Muscle of leg (tissue), 11 donors: ENCODE measurements around the gene ABLIM2. TPM values are rescaled to one million over a fixed set of nuclear protein-coding genes. Genes with fewer than 3 reads are reported as not detected.
A peak's percentile ranks its signal among the peaks of the same experiment; 100 is the strongest.

Experiments
- DNase-seq: peaks from one replicate; pipeline ENCODE4 v3.0.0; 2013
- H3K27ac ChIP-seq: one replicate; pipeline ENCODE4 v1.5.1; 2013; ENCODE audit warnings: mild to moderate bottlenecking, low read length, control low read depth
- H3K27me3 ChIP-seq: one replicate; pipeline ENCODE4 v1.6.1; 2013; ENCODE audit warnings: low read length; ENCODE audit not compliant: control insufficient read depth, insufficient read depth
- H3K36me3 ChIP-seq: one replicate; pipeline ENCODE4 v1.6.1; 2013; ENCODE audit warnings: low read length; ENCODE audit not compliant: control insufficient read depth, insufficient read depth
- H3K4me1 ChIP-seq: one replicate; pipeline ENCODE4 v1.6.1; 2013; ENCODE audit warnings: low read length; ENCODE audit not compliant: control insufficient read depth, insufficient read depth
- H3K4me3 ChIP-seq: one replicate; pipeline ENCODE4 v1.5.1; 2013; ENCODE audit warnings: low read length, control low read depth
- H3K9me3 ChIP-seq: replicated peaks from 2 replicates; pipeline ENCODE4 v1.6.1; 2013; ENCODE audit warnings: low read depth, low read length; ENCODE audit not compliant: control insufficient read depth
- WGBS: methylation state at CpG from one replicate; pipeline ENCODE4 v1.1.5; 2013; ENCODE audit warnings: missing lambda C conversion rate; ENCODE audit not compliant: insufficient coverage; 5-methylcytosine and 5-hydroxymethylcytosine counted together
- polyA plus RNA-seq, 8 donors: library from polyadenylated mRNA; unstranded; fragments of 120-200 nt; gene quantifications; one replicate each; pipeline versions ENCODE4 v1.2.1 to v1.2.3, GENCODE V29; 2013; ENCODE audit warnings: inconsistent platforms in 1 of 8, low replicate concordance in 1 of 8; ENCODE audit not compliant: insufficient read length in 8 of 8, insufficient read depth in 1 of 8
- total RNA-seq: library from RNA; stranded (reverse); fragments of 120-200 nt; gene quantifications from one replicate; pipeline ENCODE4 v1.2.4, GENCODE V29; 2013

ABLIM2 gene
- total and polyA plus RNA-seq, 9 donors, result 3.1 to 10.5 (median 5.7) TPM

GRCh38 chr4:8168232-8168631, 9.6 kb upstream of the ABLIM2 start:
- peaks cover 11% of the 10 kb centered on the region for H3K27me3 ChIP-seq
- no peak overlapping the region for H3K27ac ChIP-seq
- 100% methylated on average over 1 of the region's 1 CpG for WGBS
- no peak for DNase-seq
- H3K4me1 ChIP-seq, result peaks cover 35% of the 10 kb centered on the region
- no peaks in the 10 kb centered on the region for H3K36me3 ChIP-seq
- H3K9me3 ChIP-seq, result peaks cover 8% of the 10 kb centered on the region
- no peak overlapping the region for H3K4me3 ChIP-seq

- no peak overlapping the region for H3K4me3 ChIP-seq
Observed at GRCh38 chr4:8167815-8168214, 9.2 kb upstream of the ABLIM2 start.

GRCh38 chr4:8167291-8167690, 8.7 kb upstream of the ABLIM2 start:
- DNase-seq, result peak; percentile 38
- peaks cover 9% of the 10 kb centered on the region for H3K27me3 ChIP-seq
- peaks cover 8% of the 10 kb centered on the region for H3K9me3 ChIP-seq
- H3K4me1 ChIP-seq, result peaks cover 35% of the 10 kb centered on the region
- 40% methylated on average over 1 of the region's 2 CpGs for WGBS
- no peaks in the 10 kb centered on the region for H3K36me3 ChIP-seq
- no peak overlapping the region for H3K4me3 ChIP-seq
- no peak overlapping the region for H3K27ac ChIP-seq

More at GRCh38 chr4:8167815-8168214, 9.2 kb upstream of the ABLIM2 start:
- Histone ChIP-seq H3K9me3 (peaks cover 8% of the 10 kb centered on the region), H3K36me3 (no peaks in the 10 kb centered on the region), H3K27me3 (peaks cover 11% of the 10 kb centered on the region), H3K27ac (no peak overlapping the region), H3K4me1 (peaks cover 35% of the 10 kb centered on the region)
- no CpG with 5 or more reads among the region's 2 CpGs for WGBS
- DNase-seq, result peak; percentile 57

GRCh38 chr4:8165374-8165896, 6.8 kb upstream of the ABLIM2 start:
- peak; percentile 79 for DNase-seq
- H3K4me1 ChIP-seq, result peaks cover 35% of the 10 kb centered on the region

GRCh38 chr4:8164687-8165086, 6.1 kb upstream of the ABLIM2 start:
- Histone ChIP-seq H3K27ac (no peak overlapping the region), H3K9me3 (peaks cover 8% of the 10 kb centered on the region), H3K27me3 (peaks cover 9% of the 10 kb centered on the region), H3K36me3 (no peaks in the 10 kb centered on the region), H3K4me1 (peaks cover 37% of the 10 kb centered on the region), H3K4me3 (no peak overlapping the region)
- WGBS, result 78% methylated on average over 9 of the region's 10 CpGs
- DNase-seq, result no peak

More at GRCh38 chr4:8165374-8165896, 6.8 kb upstream of the ABLIM2 start:
- H3K9me3 ChIP-seq, result peaks cover 8% of the 10 kb centered on the region
- WGBS, result 41% methylated on average over 3 of the region's 6 CpGs
- H3K36me3 ChIP-seq, result no peaks in the 10 kb centered on the region
- H3K27me3 ChIP-seq, result peaks cover 6% of the 10 kb centered on the region
- H3K4me3 ChIP-seq, result no peak overlapping the region
- peak overlapping the region; percentile 72 for H3K27ac ChIP-seq

GRCh38 chr4:8164194-8164565, 5.6 kb upstream of the ABLIM2 start:
- peaks cover 9% of the 10 kb centered on the region for H3K27me3 ChIP-seq
- no peaks in the 10 kb centered on the region for H3K36me3 ChIP-seq
- peaks cover 8% of the 10 kb centered on the region for H3K9me3 ChIP-seq
- WGBS, result 37% methylated on average over 4 of the region's 9 CpGs
- no peak overlapping the region for H3K27ac ChIP-seq
- H3K4me1 ChIP-seq, result peaks cover 39% of the 10 kb centered on the region
- no peak overlapping the region for H3K4me3 ChIP-seq
- no peak for DNase-seq

- peaks cover 9% of the 10 kb centered on the region for H3K27me3 ChIP-seq
- no peaks in the 10 kb centered on the region for H3K36me3 ChIP-seq
- peaks cover 4% of the 10 kb centered on the region for H3K9me3 ChIP-seq
- no peak overlapping the region for H3K27ac ChIP-seq
- DNase-seq, result no peak
- 69% methylated on average over 18 of the region's 19 CpGs for WGBS
- no peak overlapping the region for H3K4me3 ChIP-seq
- peaks cover 38% of the 10 kb centered on the region for H3K4me1 ChIP-seq
Observed at GRCh38 chr4:8163436-8164193, 5.0 kb upstream of the ABLIM2 start.

- H3K4me1 ChIP-seq, result peaks cover 42% of the 10 kb centered on the region
- WGBS, result 80% methylated on average over 7 of the region's 7 CpGs
Observed at GRCh38 chr4:8163026-8163425, 4.4 kb upstream of the ABLIM2 start.

GRCh38 chr4:8162625-8163024, 4.0 kb upstream of the ABLIM2 start:
- Histone ChIP-seq H3K36me3 (no peaks in the 10 kb centered on the region), H3K9me3 (no peaks in the 10 kb centered on the region), H3K27me3 (peaks cover 18% of the 10 kb centered on the region), H3K27ac (no peak overlapping the region), H3K4me1 (peaks cover 44% of the 10 kb centered on the region), H3K4me3 (no peak overlapping the region)
- WGBS, result 87% methylated on average over 3 of the region's 8 CpGs
- DNase-seq, result no peak

More at GRCh38 chr4:8163026-8163425, 4.4 kb upstream of the ABLIM2 start:
- H3K27ac ChIP-seq, result no peak overlapping the region
- H3K27me3 ChIP-seq, result peaks cover 14% of the 10 kb centered on the region
- H3K9me3 ChIP-seq, result no peaks in the 10 kb centered on the region
- no peaks in the 10 kb centered on the region for H3K36me3 ChIP-seq
- no peak overlapping the region for H3K4me3 ChIP-seq
- DNase-seq, result no peak

GRCh38 chr4:8160572-8160971, 2.0 kb upstream of the ABLIM2 start:
- Histone ChIP-seq H3K4me3 (no peak overlapping the region), H3K9me3 (no peaks in the 10 kb centered on the region), H3K27ac (no peak overlapping the region), H3K36me3 (no peaks in the 10 kb centered on the region), H3K4me1 (peaks cover 54% of the 10 kb centered on the region), H3K27me3 (peaks cover 33% of the 10 kb centered on the region)
- 45% methylated on average over 3 of the region's 3 CpGs for WGBS
- DNase-seq, result no peak
